ENCODE results near the gene CRADD.

CRADD gene

GRCh38 chr12:93671044-93671443 is 6.1 kb upstream of the CRADD start:
- no peak for DNase-seq

DNA sequence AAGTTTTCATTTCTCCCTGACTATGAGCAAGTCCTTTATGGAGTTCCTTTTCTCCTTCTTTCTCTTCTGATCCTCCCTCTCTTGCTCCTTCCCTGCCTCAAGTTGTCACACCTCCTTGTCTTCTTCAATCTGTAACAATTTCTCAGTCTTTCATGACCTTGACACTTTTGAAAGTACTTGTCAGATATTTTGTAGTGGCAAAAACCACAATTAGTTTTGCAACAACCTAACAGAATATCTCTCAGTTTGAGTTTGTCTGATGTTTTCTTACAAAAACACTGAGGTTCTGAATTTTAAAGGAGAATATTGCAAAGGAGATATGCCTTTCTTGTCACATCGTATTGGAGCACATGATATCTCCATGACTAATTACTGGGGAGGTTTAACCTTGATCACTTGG is 4.1 kb upstream of the CRADD start:
- DNase-seq, result no peak

DNA sequence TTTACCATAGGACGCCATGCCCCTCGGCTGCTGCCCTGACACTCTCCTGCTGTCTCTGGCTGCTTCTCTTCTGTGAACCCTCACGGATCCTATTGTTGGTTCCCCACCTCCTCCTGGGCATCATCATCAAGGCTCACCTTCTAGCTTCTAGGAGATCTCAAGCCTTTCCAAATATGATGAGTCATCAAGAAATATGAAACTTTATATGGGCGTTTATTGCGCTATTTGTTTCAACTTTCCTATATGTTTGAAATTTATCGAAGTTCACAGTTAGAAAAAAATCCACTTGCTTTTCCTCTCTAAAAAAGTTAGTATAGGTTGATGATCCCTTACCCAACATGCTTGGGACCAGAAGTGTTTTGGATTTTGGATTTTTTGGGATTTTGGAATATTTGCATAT is 2.8 kb upstream of the CRADD start:
- no peak for DNase-seq

GRCh38 chr12:93676408-93677194 is 574 bp upstream of the CRADD start:
- DNase-seq, result peak in 1 of 51 donors; percentile 6

GRCh38 chr12:93678779-93679178 is 1.6 kb downstream of the CRADD start:
- DNase-seq, result no peak

GRCh38 chr12:93679308-93679925 is 2.2 kb downstream of the CRADD start:
- DNase-seq, result no peak

GRCh38 chr12:93680006-93680405 is 2.8 kb downstream of the CRADD start:
- DNase-seq, result no peak

DNA sequence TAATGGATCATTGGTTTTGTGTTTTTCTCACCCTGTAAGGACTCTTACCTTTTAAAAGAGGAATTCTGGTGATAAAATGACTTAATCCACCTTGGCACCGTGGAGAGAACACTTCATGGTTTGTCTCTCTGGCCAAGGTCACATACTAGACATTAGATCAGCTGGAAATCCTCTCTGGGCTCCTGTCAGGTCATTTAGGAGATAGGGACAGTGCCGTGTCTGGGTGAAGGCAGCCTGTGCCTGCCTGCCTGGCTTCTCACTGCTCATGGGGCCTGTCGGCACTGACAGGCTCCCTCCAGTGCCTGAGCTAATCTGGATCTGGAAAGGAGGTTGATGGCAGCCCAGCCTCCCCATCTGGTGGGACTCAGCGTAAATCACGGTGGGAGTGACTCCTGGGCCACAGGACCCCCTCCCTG is 5.7 kb downstream of the CRADD start:
- peak in 3 of 51 donors; percentile 7 to 28 (median 9) for DNase-seq

DNA sequence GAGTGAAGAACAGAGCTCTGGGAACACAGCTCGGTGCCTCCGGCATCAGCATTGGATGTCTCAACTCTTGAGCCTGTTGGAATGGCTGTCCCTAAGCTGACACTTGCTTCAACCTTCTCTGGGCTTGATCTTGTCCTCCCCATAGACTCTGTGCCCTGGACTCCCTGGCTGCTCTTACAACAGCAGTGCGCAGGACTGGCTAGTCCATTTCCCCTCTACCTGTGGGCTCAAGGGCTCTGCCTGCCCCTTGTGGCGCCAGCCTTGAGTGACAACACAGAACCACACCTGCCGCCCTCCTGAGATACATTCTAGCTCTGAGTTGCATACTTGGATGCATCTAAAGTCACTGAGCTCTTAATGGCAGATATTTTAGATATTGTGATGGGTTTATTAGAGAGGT is 6.2 kb downstream of the CRADD start:
- DNase-seq, result no peak

DNA sequence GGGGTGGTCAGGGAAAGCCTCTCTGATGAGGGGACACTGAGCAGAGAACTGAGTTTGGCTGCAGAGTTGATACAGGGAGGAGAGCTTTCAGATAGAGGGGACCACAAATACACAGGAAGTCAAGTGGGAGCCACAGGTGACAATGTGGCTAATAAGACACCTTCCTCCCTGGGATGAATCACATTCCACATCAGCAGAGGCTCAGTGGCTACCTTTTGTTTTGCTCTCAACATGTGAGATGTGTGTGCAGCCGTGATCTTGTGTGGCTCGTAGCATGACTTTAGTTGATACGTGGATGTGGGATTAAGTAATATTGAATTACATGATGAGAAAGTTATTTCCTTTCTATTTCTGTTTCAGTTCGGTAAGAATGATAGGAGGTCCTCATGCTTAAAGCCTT is 7.5 kb downstream of the CRADD start:
- no peak for DNase-seq

- DNase-seq, result no peak
Measured at GRCh38 chr12:93686572-93687356, 9.6 kb downstream of the CRADD start.

- DNase-seq, result no peak
Measured at GRCh38 chr12:93689076-93689834, 12.1 kb downstream of the CRADD start.

DNA sequence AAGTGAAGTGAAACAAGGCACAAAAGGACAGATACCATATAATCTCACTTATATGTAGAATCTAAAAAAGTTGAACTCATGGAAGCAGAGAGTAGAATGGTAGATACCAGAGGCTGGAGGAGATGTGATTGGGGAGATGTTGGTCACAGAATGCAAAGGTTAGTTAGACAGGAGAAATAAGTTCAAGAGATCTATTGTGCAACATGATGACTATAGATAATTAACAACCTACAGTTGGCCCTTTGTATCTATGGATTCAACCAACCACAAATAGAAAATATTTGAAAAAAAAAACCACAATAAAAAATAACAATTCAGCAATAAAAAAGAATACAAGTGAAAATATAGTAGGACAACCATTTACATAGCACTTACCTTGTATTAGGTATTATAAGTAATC is 19.3 kb downstream of the CRADD start:
- DNase-seq, result no peak

GRCh38 chr12:93698307-93699092 is 21.3 kb downstream of the CRADD start:
- no peak for DNase-seq

DNA sequence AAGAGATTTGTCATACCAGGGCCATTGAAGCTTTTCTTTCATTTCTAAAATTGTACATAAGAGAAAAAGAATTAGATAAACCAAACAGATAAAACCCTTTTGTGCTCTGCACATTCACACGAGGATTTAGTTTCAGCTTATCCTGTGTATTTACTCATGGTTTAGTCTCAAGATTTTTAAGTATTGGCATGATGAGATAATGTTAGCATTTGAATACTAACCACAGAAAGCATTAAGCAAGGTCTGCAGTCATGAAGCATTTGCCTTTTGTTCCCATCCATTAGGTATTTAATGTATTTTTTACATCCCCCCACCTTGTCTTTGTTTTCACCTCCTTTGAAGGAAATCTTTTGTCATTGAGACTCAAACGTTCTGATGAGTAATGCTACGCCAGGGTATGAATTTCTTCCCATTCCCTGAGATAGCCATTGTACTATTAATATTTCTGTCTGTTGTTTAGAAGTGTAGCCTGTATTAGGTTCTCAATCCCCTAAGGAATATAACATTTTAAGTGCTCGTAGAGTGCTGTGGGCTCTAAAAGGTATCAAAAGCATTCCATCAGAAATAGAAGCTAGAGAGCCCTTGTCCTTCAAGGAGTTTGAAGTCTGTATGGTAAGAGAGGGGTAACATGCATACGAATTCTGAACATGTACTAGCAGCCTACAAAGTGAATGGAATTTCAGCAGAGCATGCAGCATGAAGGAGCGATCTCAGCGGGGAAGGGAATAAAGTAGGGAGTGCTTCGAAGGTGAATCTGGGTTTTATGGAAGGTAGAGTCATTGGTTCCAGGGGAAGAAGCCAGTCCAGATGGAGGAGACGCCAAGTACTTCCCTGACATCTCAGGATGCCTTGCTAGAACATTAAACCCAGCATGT is 22.3 kb downstream of the CRADD start:
- DNase-seq, result no peak

GRCh38 chr12:93702707-93703315 is 25.6 kb downstream of the CRADD start:
- no peak for DNase-seq

- no peak for DNase-seq
Measured at GRCh38 chr12:93704122-93704521, 26.9 kb downstream of the CRADD start.

- no peak for DNase-seq
Measured at GRCh38 chr12:93704625-93705024, 27.4 kb downstream of the CRADD start.

DNA sequence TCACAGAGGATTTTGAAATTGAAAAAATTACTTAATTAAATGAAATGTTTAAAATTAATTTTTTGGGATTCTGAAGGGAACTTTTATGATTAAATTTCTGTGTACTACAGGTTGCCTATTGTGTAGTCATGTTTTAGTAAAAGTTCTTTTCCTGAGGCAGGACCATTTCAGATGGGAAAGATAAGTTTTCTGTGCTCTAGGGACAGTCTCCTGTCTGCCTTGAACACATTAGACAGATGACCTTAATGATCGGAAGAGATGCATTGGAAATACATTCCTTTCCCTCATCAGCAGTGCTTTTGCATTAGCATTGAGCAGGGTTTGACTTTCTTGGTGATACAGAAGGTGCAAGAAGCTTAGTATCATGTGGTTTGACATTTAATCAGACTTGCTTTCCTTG is 28.1 kb downstream of the CRADD start:
- no peak for DNase-seq
